GM21529 (cell line): ENCODE measurements around the gene FAM78B.

Source experiments
- ATAC-seq: cut with Tn5 transposase; IDR thresholded peaks from one replicate; pipeline ENCODE4 v1.9.1; 2021; ENCODE audit not compliant: unreplicated experiment

Gene FAM78B

GRCh38 chr1:166020210-166020609, 146.6 kb downstream of the FAM78B start:
- ATAC-seq, result no peak
